GM12878 (cell line): ENCODE measurements around the gene IL26.

Experiments
- CBX3 ChIP-seq: fragments of 200-600 bp; sonication (generic); IDR thresholded peaks from 2 replicates; pipeline ENCODE4 v1.6.1; 2016; ENCODE audit warnings: low read depth, borderline replicate concordance
- CEBPZ ChIP-seq: fragments of 150-350 bp; IDR thresholded peaks from 2 replicates; pipeline ENCODE4 v1.6.1; 2016; ENCODE audit warnings: low read depth, low read length
- ESRRA ChIP-seq: IDR thresholded peaks from 2 replicates; pipeline ENCODE4 v1.6.1; 2012; ENCODE audit warnings: mild to moderate bottlenecking, low read length, improper control_type of control experiment
- RAD51 ChIP-seq: fragments of 450-650 bp; IDR thresholded peaks from 2 replicates; pipeline ENCODE4 v1.6.1; 2016; ENCODE audit warnings: moderate library complexity, mild to moderate bottlenecking, inconsistent platforms
- ZNF274 ChIP-seq: IDR thresholded peaks from one replicate; pipeline ENCODE4 v1.8.0; 2011; ENCODE audit not compliant: insufficient read length, insufficient read depth
- TF ChIP-seq, protein P1 (sequence below): fragments of 450-650 bp; IDR thresholded peaks from 2 replicates; pipeline ENCODE4 v1.6.1; 2018; ENCODE audit warnings: borderline replicate concordance, mild to moderate bottlenecking; ENCODE audit not compliant: partially characterized antibody

DNA sequence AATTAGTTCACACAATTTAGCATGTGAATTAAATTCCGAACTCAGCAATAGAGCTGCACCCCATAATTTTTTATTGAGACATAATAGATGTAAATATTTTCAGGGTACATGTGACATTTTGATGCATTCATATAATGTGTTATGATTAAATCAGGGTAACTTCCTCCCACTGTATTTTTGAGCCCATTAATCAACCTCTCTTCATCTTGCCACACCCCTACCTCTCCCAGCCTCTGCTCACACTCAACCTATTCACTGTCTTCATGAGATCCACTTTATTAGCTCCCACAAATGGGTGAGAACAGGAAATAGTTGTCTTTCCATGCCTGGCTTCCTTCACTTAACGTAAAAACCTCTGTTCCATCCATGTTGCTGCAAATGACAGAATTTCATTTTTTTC, 14.7 kb downstream of the IL26 start:
- TF ChIP-seq RAD51 (no peak), ZNF274 (no peak), CBX3 (no peak), CEBPZ (no peak), ESRRA (no peak)
- TF ChIP-seq, protein P1, sequence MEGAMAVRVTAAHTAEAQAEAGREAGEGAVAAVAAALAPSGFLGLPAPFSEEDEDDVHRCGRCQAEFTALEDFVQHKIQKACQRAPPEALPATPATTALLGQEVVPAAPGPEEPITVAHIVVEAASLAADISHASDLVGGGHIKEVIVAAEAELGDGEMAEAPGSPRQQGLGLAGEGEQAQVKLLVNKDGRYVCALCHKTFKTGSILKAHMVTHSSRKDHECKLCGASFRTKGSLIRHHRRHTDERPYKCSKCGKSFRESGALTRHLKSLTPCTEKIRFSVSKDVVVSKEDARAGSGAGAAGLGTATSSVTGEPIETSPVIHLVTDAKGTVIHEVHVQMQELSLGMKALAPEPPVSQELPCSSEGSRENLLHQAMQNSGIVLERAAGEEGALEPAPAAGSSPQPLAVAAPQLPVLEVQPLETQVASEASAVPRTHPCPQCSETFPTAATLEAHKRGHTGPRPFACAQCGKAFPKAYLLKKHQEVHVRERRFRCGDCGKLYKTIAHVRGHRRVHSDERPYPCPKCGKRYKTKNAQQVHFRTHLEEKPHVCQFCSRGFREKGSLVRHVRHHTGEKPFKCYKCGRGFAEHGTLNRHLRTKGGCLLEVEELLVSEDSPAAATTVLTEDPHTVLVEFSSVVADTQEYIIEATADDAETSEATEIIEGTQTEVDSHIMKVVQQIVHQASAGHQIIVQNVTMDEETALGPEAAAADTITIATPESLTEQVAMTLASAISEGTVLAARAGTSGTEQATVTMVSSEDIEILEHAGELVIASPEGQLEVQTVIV = no peak
